Lung (tissue), 12 donors: ENCODE measurements around the gene CTSH. TPM values are rescaled to one million over a fixed set of nuclear protein-coding genes. Genes with fewer than 3 reads are reported as not detected.

Experiments
- ATAC-seq: fragments of 200-7000 bp; cut with Tn5 transposase; one replicate; pipeline ENCODE4 v1.9.1; 2020; ENCODE audit warnings: moderate number of reproducible peaks; ENCODE audit not compliant: insufficient read depth, low FRiP score
- DNase-seq, 3 donors: peaks; one replicate each; pipeline ENCODE4 v3.0.0-alpha.2; 2013 to 2017
- H3K27ac ChIP-seq, 2 donors: one replicate each; pipeline ENCODE4 v1.5.1; 2013; ENCODE audit warnings: mild to moderate bottlenecking in 2 of 2, moderate library complexity in 2 of 2, control low read depth in 1 of 2, inconsistent platforms in 1 of 2, low read depth in 1 of 2, low read length in 1 of 2
- H3K27me3 ChIP-seq, 3 donors: one replicate each; pipeline ENCODE4 v1.5.1; 2013; ENCODE audit warnings: low read length in 2 of 3; ENCODE audit not compliant: control insufficient read depth in 3 of 3, insufficient read depth in 3 of 3
- H3K36me3 ChIP-seq, 4 donors: one replicate each; pipeline ENCODE4 v1.5.1; 2013; ENCODE audit warnings: low read length in 4 of 4, mild to moderate bottlenecking in 1 of 4, moderate library complexity in 1 of 4; ENCODE audit not compliant: control insufficient read depth in 4 of 4, insufficient read depth in 4 of 4
- H3K4me1 ChIP-seq, 5 donors: one replicate each; pipeline ENCODE4 v1.5.1; 2013; ENCODE audit warnings: low read length in 5 of 5, mild to moderate bottlenecking in 2 of 5, moderate library complexity in 1 of 5; ENCODE audit not compliant: control insufficient read depth in 5 of 5, insufficient read depth in 5 of 5
- H3K4me3 ChIP-seq: one replicate; pipeline ENCODE4 v1.5.1; 2013; ENCODE audit warnings: mild to moderate bottlenecking, control low read depth, moderate library complexity
- H3K9ac ChIP-seq, 2 donors: one replicate each; pipeline ENCODE4 v1.5.1; 2013; ENCODE audit warnings: low read length in 2 of 2, control low read depth in 1 of 2; ENCODE audit not compliant: insufficient read depth in 1 of 2
- H3K9me3 ChIP-seq, 4 donors: one replicate each; pipeline ENCODE4 v1.5.1; 2013; ENCODE audit warnings: low read length in 3 of 4, mild to moderate bottlenecking in 1 of 4, moderate library complexity in 1 of 4; ENCODE audit not compliant: control insufficient read depth in 4 of 4, insufficient read depth in 3 of 4
- WGBS, 2 donors: extraction: QIAGEN DNeasy Blood & Tissue Kit; methylation state at CpG; one replicate each; pipeline ENCODE4 v1.1.7; 2013; 5-methylcytosine and 5-hydroxymethylcytosine counted together
- polyA plus RNA-seq, 2 donors: library from polyadenylated mRNA; stranded (reverse); fragments of 200-250 nt; gene quantifications; one replicate each; pipeline ENCODE4 v1.2.1, GENCODE V29; 2013
- total RNA-seq, 2 donors: library from RNA; depleted of rRNA in 1 of 2; stranded (reverse); fragments of >200 nt in 1 of 2; gene quantifications; one replicate each; pipeline ENCODE4 v1.2.1, GENCODE V29; 2014 to 2021
- TF ChIP-seq, protein P1 (sequence below): IDR thresholded peaks from 2 replicates; pipeline ENCODE4 v1.5.1; 2012; ENCODE audit warnings: mild to moderate bottlenecking; ENCODE audit errors: control extremely low read depth, extremely low read depth
- donor health status: control.
- donor health status: control.
- donor health status: Bipolar disorder and iron deficiency.
- donor health status: healthy.
- donor health status: DM: yes; HTN: yes; CAD: no.

The CTSH gene
- total and polyA plus RNA-seq, 4 donors: 821 to 1,902 (median 1,209) TPM

DNA sequence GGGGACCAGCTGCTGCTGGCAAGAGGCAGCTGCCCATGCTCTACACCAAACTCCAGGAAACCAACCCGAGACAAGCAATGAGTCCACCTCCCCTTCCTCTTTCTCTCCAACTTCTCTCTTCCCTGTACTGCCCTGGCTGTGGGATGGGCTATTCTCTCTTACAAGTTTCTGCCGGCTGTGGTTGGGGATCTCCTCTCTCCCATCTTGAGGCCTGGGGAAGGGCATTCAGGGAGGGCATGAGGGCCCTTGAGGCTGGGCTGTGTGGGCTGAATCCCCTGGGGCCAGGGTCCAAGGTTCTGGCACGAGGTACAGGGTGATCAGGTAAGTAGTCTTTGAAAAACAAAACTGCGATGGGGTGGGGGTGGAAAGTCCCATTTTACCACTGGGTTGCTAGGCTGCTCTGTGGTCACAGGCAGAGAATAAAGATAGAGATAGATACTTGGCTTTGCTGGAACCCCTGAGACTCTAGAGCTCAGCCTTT, 32.3 kb upstream of the CTSH start:
- H3K4me3 ChIP-seq: no peak overlapping the region
- H3K27ac ChIP-seq: no peak overlapping the region
- H3K9ac ChIP-seq: no peak overlapping the region
- no peaks in the 10 kb centered on the region for H3K4me1 ChIP-seq
- H3K27me3 ChIP-seq: no peaks in the 10 kb centered on the region
- WGBS, 2 donors: 53 to 63% methylated on average over 4 of the region's 4 CpGs
- H3K36me3 ChIP-seq: no peaks in the 10 kb centered on the region
- TF ChIP-seq, protein P1, sequence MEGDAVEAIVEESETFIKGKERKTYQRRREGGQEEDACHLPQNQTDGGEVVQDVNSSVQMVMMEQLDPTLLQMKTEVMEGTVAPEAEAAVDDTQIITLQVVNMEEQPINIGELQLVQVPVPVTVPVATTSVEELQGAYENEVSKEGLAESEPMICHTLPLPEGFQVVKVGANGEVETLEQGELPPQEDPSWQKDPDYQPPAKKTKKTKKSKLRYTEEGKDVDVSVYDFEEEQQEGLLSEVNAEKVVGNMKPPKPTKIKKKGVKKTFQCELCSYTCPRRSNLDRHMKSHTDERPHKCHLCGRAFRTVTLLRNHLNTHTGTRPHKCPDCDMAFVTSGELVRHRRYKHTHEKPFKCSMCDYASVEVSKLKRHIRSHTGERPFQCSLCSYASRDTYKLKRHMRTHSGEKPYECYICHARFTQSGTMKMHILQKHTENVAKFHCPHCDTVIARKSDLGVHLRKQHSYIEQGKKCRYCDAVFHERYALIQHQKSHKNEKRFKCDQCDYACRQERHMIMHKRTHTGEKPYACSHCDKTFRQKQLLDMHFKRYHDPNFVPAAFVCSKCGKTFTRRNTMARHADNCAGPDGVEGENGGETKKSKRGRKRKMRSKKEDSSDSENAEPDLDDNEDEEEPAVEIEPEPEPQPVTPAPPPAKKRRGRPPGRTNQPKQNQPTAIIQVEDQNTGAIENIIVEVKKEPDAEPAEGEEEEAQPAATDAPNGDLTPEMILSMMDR: no peak
- no peak for ATAC-seq
- no peak for DNase-seq
- H3K9me3 ChIP-seq: no peaks in the 10 kb centered on the region

DNA sequence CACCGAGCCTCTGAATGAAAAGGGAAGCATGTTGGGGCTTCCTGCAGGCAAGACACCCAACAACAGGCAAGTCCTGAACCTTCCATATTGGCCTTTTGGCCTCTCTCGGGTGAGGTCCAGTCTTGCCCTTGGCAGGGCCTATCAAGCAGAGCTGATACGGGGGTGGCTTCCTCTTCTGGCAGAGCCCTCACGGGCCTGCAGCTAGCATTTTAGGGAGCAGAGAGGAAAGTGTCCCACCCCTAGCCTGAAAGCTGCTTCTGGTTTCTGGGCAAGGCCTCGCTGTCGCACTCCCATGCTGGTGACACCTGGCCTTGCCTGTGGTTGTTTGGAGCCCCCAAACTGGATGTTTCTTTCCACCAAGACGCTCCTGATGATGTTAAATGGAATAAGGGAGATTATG, 31.8 kb upstream of the CTSH start:
- 74 to 81% methylated on average over 7 of the region's 7 CpGs for WGBS, 2 donors
- Histone ChIP-seq H3K36me3 (no peaks in the 10 kb centered on the region), H3K4me3 (no peak overlapping the region), H3K9ac (no peak overlapping the region), H3K27ac (peak overlapping the region in 1 of 2 donors; percentile 13), H3K9me3 (no peaks in the 10 kb centered on the region), H3K27me3 (no peaks in the 10 kb centered on the region), H3K4me1 (no peaks in the 10 kb centered on the region)
- no peak for ATAC-seq
- TF ChIP-seq, protein P1: no peak
- DNase-seq: no peak

DNA sequence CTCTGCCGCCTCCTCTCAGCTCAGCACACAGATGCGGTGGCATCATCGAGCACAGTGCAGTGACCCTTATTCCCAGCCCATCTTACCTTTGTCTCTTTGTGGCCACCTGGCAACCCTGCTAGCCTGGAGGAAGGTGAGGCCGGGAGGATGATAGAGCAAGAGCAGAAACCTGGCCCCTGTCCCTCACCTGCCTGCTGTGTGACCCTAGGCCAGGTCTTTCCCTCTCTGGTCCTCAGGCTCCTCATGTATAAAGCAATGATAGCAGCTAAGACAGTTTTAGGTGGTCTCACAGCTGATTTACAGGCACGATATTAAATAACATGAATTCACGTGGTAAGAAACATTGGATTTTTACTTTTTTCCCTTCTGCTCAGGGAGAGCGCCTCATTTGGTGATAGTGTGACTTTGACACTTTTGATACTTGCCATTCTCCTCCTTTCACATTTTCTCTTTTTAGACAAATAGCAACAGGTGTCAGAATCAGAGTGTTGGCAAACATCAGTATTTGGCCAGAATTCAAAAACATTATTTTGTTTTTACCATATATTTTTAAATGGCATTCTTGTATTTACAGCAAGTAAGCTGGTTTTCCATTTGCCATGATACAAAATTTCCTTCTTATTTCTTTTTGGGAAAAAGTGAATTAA, 29.5 kb upstream of the CTSH start:
- H3K4me1 ChIP-seq: peaks cover 0 to 2% (median 0%) of the 10 kb centered on the region in 5 donors

More for the DNA sequence above, 29.5 kb upstream of the CTSH start:
- Histone ChIP-seq H3K36me3 (no peaks in the 10 kb centered on the region), H3K9me3 (no peaks in the 10 kb centered on the region), H3K27me3 (no peaks in the 10 kb centered on the region), H3K9ac (no peak overlapping the region), H3K4me3 (no peak overlapping the region), H3K27ac (no peak overlapping the region)
- ATAC-seq (no peak), DNase-seq (no peak)
- TF ChIP-seq, protein P1: no peak
- WGBS, 2 donors: 94 to 98% methylated on average over 7 of the region's 7 CpGs
